ENCODE data around the gene ARID3A. TPM values are rescaled to one million over a fixed set of nuclear protein-coding genes. Genes with fewer than 3 reads are reported as not detected.
A peak's percentile ranks its signal among the peaks of the same experiment; 100 is the strongest.

The ARID3A gene
- total and polyA plus RNA-seq, 2 of the 8 experiments (the other 6 are each of a cell fraction or from before 2014, with no cell fraction given) = 40.5 to 77.4 TPM

DNA sequence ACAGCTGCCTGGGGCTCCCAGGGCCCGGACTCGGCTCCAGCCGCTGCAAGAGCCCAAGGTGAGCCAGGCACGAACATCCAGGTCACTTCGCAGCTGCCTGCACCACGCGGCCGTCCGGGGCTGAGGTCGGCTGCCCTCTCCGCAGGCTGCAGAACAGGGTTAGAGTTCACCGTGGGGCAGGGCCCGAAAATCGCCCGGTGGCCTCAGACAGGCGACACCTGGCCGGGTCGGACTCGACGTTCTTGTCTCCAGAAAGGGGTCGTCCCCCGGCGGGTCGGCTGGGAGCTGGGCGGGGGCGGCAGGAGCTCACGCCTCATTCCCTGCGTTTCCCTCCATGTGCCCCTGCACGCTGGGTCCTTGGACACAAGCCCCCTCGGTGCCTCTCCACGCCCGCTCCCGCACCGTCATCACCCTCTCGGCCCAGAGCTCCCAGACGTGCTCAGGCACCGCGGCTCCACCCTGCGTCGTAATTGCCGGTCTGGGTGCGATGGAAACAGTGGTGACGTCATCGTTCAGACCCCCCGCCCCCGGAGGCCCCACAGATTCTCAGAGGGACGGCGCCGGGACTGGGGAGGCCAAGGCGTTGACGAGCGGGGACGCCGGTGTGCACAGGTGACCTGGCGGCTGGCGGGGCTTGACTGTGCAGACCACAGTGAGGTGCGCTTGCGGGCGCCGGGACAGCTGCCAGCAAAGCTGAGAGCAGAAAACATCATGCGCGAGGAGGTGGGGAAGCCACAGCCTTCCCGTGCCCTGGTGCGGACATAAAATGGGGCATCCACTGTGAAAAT is 70.4 kb downstream of the ARID3A start (continued):
- TF ChIP-seq POLR2AphosphoS5 (IDR thresholded peaks at IDR 0.05; ENCODE audit: low read depth, low read length) = peak; percentile 71; the same call in 1 of the 2 replicates
- TF ChIP-seq, protein P1, sequence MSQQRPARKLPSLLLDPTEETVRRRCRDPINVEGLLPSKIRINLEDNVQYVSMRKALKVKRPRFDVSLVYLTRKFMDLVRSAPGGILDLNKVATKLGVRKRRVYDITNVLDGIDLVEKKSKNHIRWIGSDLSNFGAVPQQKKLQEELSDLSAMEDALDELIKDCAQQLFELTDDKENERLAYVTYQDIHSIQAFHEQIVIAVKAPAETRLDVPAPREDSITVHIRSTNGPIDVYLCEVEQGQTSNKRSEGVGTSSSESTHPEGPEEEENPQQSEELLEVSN (IDR thresholded peaks at IDR 0.05) = peak; percentile 4; the same call in 1 of the 2 replicates
- 0 out of 2 replicates have a peak, but pooled peaks have one; percentile 22 for TF ChIP-seq GABPA (IDR thresholded peaks at IDR 0.05; ENCODE audit: borderline replicate concordance, insufficient read depth, low read length)
- TF ChIP-seq CREB1 (IDR thresholded peaks at IDR 0.05) = peak; percentile 86
- TF ChIP-seq, protein P2, sequence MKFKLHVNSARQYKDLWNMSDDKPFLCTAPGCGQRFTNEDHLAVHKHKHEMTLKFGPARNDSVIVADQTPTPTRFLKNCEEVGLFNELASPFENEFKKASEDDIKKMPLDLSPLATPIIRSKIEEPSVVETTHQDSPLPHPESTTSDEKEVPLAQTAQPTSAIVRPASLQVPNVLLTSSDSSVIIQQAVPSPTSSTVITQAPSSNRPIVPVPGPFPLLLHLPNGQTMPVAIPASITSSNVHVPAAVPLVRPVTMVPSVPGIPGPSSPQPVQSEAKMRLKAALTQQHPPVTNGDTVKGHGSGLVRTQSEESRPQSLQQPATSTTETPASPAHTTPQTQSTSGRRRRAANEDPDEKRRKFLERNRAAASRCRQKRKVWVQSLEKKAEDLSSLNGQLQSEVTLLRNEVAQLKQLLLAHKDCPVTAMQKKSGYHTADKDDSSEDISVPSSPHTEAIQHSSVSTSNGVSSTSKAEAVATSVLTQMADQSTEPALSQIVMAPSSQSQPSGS (IDR thresholded peaks at IDR 0.05; ENCODE audit: low read length) = peak; percentile 77; the same call in 1 of the 2 replicates
